SU-DHL-6 (cell line): ENCODE measurements around the gene ZDHHC5.

Experiments
- CTCF ChIP-seq: fragments of 200-600 bp; sonication (generic); IDR thresholded peaks from one replicate; pipeline ENCODE4 v1.5.1; 2017; ENCODE audit warnings: antibody characterized with exemption, mild to moderate bottlenecking, low read length, moderate library complexity; ENCODE audit not compliant: insufficient read depth, poor library complexity, severe bottlenecking
- EZH2phosphoT487 ChIP-seq: fragments of 200-600 bp; sonication (generic), shearing (Covaris generic); conservative IDR thresholded peaks from 2 replicates; pipeline ENCODE4 v1.6.1; 2018; ENCODE audit warnings: mild to moderate bottlenecking, antibody characterized with exemption, low read length, moderate library complexity, mixed read lengths

GRCh38 chr11:57651408-57651807 is 16.5 kb upstream of the ZDHHC5 start:
- TF ChIP-seq CTCF (no peak), EZH2phosphoT487 (no peak)
